DMS79 (cell line): ENCODE measurements around the gene HCRTR2.
"Not testable (repeated sequence)": the region's sequence is repeated elsewhere in the genome, so short reads cannot be mapped to it uniquely, and the experiment has no call there.

Experiments used
- DNase-seq: peaks from one replicate; lab custom pipeline; 2025; lab: John Stamatoyannopoulos, UW

HCRTR2 gene

DNA sequence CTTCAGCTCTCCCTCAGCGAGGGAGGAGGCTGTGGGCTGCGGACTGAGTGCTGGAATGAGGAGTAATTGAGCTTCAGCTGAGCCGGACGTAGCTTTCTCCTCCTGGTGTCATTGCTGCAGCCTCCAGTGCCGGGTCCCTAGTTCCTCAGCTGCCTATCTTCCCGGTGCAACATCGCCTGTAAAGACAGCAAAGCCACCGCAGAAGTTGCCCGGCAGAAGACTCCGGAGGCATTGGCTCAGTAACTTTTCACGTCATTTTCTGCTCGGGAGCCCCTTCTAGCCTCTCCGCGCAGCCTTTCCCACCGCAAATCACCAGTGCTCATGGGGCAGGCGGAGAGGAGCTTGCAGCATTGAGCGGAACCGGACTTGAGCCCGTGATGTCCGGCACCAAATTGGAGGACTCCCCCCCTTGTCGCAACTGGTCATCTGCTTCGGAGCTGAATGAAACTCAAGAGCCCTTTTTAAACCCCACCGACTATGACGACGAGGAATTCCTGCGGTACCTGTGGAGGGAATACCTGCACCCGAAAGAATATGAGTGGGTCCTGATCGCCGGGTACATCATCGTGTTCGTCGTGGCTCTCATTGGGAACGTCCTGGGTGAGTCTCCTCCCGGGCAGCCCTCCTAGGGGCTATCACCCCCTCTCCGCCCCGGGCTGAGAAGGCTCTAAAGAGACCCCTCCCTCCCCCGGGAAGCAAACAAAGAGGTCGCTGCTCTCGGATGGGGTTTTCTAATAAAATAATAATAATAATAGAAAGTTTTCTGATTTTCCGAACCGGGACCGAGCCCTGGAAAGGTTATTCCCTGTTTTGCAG, at the start of gene HCRTR2:
Gene HCRTR2 (plus strand): TSS at position 305 of the 816 bp plus-strand sequence. CDS start 73 bp downstream, at position 378.
- DNase-seq = no peak

DNA sequence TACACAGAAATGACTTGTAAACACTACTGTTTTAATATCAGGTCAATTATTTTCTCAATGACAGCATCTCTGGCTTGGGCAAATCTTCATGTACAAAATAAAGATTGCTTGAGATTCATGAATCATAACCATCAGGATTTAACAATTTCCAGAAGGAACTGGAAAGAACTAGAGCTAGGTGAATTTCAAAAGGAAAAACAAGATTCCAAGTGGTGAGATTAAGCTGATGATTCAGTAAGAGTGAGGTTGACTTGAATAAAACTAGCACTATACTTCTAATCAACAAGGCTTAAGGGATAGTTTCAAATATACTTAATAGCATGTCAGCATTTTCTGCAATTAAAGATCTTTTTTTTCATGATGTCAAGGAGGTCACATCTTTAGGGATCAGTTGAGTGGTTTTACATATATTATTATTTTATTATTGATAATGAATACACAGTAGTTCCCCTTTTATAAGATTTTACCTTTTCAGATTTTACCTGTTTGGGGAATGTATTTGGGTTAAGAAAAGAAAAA, 43.5 kb upstream of the HCRTR2 start:
- no peak for DNase-seq

- no peak for DNase-seq
These were observed 42.7 kb upstream of the HCRTR2 start for GRCh38 chr6:55131616-55132015.

DNA sequence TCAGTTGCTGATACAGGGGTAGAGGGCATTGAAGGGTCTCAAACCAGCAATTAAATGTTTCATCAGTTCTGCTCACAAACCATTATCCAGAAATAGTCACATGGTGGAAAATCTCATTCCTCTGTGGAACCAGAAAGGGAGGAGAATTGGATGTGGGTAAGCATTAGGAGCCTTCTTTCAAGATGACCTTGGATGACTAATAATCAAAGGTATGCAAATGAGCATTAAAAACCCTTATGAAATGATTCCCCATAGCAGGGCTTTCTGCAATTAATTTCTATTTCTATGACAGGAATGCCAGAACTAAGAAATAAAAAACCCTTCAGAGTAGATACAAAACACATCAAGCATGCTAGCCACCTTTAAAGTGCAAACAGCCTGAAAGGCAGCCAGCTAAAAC, 37.4 kb upstream of the HCRTR2 start:
- no peak for DNase-seq

GRCh38 chr6:55137929-55138693, 36.2 kb upstream of the HCRTR2 start:
- no peak for DNase-seq

GRCh38 chr6:55141611-55142010, 32.7 kb upstream of the HCRTR2 start:
- no peak for DNase-seq

DNA sequence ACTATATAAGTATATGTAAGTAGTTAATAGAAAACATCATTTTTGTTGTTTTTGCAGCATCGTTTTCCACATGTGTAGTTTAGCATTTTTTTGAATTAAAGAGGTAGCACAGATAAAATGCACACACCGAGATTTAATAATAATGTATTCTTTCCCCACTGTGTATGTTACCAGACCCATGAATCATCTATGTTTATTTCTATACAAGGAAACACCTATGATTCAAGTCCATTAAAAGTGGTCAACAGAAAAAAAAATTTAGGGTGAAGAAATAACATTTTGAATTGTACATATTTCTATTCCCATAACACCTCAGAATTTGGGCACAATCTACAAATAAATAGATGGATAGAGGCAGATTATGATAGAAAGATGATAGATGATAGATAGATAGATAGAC, 31.7 kb upstream of the HCRTR2 start:
- no peak for DNase-seq

DNA sequence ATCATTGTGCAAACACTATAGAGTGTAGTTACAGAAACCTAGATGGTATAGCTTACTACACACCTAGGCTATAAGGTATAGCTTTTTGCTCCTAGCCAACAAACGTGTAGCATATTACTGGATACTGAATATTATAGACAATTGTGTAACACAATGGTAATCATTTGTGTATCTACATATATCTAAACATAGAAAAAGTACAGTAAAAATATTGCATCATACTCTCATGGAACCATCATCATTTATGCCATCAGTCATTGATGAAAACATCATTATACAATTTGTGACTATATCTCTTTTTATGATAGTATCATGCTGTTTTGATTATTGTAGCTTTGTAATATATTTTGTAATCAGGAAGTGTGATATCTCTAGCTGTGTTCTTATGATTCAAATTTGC, 21.0 kb upstream of the HCRTR2 start:
- DNase-seq = no peak

- DNase-seq = not testable (repeated sequence)
These were observed 15.5 kb upstream of the HCRTR2 start for GRCh38 chr6:55158784-55159183.

DNA sequence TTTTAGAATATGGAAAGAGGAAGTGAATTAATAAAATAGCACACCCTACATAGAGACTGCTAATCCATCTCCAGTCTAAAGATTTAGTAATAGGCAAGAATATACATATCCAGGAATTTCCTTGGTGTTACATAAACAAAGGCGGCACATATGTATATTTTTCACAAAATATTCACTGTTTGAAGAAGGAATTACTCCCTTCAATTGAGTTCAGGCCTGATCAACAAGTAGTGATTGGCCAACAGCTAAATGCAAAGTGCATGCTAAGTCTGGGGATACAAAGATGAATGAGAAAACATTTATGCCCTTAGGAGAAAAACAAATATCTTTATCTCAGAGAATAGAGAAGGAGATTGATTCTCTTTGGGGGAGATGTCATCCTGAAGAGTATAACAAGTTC, 6.5 kb upstream of the HCRTR2 start:
- no peak for DNase-seq

DNA sequence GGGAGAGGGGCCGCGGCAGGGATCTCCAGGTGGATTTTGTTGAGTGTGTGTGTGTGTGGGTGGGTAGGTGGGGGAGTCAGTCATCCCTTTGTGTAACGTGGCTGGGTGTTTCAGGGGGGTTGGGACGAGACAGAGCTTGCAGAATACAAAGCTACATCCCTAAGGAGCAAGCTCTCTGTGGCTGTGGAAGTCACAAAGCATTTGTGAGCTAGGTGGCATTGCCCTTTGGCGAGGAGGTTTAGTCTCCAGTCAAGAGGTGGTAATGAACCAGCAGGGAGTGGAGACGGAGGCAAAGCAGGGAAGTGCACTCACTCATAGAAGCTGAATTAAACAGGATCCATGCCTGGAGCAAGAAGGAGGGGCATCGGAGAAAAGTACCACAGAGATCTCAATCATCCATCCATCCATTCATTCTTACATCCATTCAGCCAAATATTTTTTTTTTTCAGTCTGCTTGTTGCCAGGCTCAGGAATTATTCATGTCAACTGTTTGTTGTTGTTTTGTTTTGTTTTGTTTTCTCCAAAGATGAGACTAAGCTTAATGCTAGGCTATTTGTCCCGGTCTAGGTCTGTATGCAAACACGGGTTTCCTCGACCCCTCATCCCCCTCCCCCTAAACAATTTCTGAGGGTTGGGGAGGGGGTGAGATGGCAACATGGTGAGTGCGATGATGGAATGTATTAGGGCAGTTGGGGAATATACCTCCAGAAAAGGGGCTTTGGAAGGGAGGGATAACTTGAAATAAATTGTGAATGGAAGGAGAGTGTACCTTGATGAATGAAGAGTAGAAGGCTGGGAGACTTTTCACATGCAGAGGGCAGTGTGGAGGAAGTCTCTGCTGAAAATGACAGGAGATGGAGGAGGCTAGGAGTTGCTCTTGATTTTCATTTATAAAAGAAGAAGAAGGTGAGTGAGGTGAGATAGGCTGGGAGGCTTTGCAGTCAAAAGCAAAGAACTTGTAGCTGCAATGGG, 1.0 kb downstream of the HCRTR2 start:
- peak; percentile 52 for DNase-seq

GRCh38 chr6:55176958-55177357, 2.6 kb downstream of the HCRTR2 start:
- DNase-seq = no peak

- DNase-seq = peak; percentile 33
These were observed 5.9 kb downstream of the HCRTR2 start for GRCh38 chr6:55180258-55180657.

GRCh38 chr6:55182016-55182650, 7.8 kb downstream of the HCRTR2 start:
- no peak for DNase-seq

- no peak for DNase-seq
These were observed 10.6 kb downstream of the HCRTR2 start for GRCh38 chr6:55184782-55185530.

GRCh38 chr6:55198715-55199114, 24.4 kb downstream of the HCRTR2 start:
- DNase-seq = no peak

DNA sequence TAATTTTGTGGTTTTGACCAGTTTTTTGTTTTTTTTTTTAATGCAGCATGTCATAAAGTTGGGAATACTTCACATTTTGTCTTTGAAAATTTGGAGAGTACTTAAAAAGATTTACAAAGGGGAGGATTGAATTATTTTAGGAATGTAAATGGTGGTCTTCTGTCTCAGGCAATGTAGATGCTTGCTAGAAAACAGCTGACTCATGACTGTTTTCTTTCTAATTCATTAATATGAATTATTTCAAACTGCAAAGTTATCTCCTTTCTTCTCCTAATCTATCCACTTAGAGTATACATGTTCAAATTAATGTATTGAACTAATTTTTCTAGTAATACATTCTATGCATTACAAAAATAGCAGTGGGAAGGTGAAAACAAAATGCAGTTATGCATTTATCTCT, 24.9 kb downstream of the HCRTR2 start:
- DNase-seq = no peak

GRCh38 chr6:55208478-55209458, 34.5 kb downstream of the HCRTR2 start:
- no peak for DNase-seq

DNA sequence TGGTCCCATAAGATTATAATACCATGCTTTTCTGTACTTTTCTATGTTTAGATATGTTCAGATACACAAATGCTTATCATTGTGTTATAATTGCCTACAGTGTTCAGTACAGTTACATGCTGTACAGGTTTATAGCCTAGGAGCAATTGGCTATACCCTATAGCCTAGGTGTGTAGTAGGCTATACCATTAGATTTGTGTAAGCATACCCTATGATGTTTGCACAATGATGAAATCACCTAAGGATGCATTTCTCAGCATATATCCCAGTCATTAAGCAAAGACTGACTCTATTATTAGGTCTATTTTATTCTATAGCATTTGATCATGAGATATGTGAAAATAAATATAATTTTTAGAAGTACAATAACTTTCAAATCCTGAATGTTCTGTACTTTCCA, 36.6 kb downstream of the HCRTR2 start:
- no peak for DNase-seq
